GM13976 (cell line): ENCODE measurements around the gene TMEM132D.

Experiments used
- DNase-seq: peaks from one replicate; pipeline ENCODE4 v3.0.0; 2012; ENCODE audit warnings: low spot score
- in situ Hi-C: fragments of 300-500 bp; cut with MboI; formaldehyde crosslinking; loops from one replicate; pipeline ENCODE4 v1.12.0; 2022; ENCODE audit warnings: low sequenced_read_pairs, mixed read lengths, inconsistent platforms; ENCODE audit not compliant: unreplicated experiment
- TF ChIP-seq, protein P1 (sequence below): IDR thresholded peaks from 2 replicates; pipeline ENCODE4 v1.5.1; 2012; ENCODE audit warnings: borderline replicate concordance, mild to moderate bottlenecking; ENCODE audit not compliant: insufficient read depth; ENCODE audit errors: extremely low read depth, missing control alignments, control extremely low read depth

The TMEM132D gene

DNA sequence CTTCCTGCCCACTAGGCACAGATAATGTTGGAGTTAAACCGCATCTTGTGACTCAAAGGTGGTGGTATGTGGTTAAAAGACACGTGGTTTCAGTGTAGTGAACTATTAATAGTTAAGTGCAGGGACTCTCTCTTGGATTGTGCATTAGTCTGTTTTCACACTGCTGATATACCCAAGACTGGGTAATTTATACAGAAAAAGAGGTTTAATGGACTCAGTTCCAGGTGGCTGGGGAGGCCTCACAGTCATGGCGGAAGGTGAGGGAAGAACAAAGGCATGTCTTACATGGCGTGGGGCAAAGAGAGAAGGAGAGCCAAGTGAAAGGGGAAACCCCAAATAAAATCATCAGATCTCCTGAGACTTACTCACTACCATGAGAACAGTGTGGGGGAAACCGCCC, 688.3 kb downstream of the TMEM132D start:
- in situ Hi-C loops, result no loop called here
- TF ChIP-seq, protein P1, sequence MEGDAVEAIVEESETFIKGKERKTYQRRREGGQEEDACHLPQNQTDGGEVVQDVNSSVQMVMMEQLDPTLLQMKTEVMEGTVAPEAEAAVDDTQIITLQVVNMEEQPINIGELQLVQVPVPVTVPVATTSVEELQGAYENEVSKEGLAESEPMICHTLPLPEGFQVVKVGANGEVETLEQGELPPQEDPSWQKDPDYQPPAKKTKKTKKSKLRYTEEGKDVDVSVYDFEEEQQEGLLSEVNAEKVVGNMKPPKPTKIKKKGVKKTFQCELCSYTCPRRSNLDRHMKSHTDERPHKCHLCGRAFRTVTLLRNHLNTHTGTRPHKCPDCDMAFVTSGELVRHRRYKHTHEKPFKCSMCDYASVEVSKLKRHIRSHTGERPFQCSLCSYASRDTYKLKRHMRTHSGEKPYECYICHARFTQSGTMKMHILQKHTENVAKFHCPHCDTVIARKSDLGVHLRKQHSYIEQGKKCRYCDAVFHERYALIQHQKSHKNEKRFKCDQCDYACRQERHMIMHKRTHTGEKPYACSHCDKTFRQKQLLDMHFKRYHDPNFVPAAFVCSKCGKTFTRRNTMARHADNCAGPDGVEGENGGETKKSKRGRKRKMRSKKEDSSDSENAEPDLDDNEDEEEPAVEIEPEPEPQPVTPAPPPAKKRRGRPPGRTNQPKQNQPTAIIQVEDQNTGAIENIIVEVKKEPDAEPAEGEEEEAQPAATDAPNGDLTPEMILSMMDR, result no peak
- DNase-seq, result no peak

DNA sequence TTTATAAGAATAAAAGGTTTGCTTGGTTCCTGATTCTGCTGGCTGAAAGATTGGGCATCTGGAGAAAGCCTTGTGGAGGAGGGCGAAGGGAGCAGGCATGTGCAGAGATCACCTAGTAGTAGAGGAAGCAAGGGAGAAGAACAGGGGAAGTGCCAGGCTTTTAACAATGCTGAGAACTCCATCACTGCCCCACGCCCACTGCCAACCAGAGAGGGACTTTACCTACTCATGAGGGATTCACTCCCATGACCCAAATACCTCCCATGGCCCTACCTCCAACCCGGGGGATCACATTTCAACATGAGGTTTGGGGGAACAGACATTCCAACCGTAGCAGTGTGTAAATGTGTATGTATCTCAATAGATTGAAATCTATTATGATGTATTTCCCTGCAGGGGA, 690.3 kb downstream of the TMEM132D start:
- no peak for DNase-seq
- TF ChIP-seq, protein P1, result no peak
- in situ Hi-C loops, result no loop called here

DNA sequence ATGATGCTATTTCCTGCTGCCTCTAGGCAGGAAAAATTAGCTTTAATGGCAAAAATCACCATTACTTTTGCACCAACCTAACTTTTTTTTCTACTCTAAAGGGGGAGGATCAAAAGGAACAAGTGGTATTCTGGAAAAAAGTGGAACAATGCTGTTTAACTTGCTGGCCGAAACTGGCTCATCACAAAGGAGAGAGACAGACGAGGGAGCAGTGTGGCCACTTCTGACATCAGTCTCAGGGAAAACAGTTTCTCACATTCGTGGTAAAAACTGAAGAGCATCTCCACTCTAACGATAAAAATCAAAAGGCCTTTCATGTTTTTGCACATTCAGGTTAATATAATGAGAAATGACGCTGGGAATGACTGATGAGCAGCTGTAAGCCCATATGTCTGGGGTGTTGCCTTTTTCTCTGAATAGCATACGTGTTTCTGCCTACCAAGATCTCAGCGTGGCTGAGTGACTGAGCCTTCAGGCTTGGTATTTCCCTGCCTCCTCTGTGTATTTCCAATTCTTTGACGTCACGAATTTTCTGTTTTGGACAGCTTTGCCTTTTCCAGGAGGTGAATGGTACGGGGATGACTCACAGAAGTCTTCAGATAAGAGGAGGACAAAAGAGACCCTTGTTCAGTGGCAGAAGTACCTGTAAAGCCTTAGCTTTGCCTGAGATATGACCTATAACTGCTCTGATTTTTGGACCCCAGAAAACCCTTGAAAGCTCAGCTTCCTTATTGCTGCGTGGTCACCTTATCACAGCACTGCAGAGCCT, 691.8 kb downstream of the TMEM132D start:
- DNase-seq, result no peak
- TF ChIP-seq, protein P1, result no peak
- in situ Hi-C loops, result no loop called here

DNA sequence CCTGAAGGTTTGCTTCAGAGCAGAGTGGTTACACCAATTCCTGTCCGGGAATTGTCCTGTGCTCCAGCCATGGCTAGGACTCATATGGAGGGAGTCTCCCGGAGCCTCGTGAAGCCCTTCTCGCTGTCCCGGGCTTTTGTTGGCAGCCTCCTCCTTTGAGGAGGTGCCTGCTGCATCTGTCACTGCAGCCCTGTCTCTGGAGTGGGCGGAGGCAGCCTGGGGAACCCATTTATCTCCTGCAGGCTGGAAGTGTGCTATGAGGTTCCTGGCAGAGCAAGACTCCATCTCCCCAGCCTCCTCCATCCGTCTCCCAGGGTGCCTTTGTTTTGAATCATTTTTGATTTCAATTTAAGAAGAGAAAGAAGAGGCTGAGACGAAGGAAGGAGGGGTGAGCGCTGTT, 695.3 kb downstream of the TMEM132D start:
- in situ Hi-C loops, result no loop called here
- DNase-seq, result no peak
- TF ChIP-seq, protein P1, result no peak

DNA sequence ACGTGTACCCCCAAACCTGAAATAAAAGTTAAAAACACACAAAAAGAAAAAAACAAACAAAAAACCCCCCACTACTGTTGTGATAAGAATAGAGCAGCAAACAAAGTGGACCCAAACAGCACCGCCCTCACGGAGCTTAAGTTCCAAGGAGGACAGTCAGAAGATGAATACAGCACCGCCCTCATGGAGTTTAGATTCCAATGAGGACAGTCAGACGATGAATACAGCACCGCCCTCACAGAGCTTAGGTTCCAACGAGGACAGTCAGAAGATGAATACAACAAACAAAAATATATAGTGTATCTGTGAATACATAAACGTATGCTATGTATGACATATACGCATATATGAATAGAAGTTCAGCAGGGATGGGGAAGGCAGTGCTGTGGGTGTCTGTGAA, 696.7 kb downstream of the TMEM132D start:
- TF ChIP-seq, protein P1, result no peak
- no peak for DNase-seq
- in situ Hi-C loops, result no loop called here

DNA sequence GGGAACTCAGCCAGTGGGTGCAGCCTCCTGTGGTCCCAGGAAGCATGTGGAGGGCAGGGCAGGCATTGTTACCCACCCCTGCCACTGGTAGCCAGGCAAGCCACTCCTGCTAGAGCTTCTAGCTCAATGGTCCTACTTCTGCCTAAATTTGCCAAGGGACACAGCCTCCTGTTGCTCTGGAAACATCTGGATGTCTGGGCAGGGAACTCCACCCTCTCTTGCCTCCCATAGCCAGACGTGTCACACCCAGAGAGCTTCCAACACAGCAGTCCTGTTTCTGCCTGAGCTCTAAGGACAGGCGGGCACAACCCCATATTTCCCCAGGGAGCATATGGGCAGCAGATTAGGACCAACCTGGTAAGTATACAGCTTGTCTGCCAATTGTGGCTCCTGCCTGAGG, 700.4 kb downstream of the TMEM132D start:
- TF ChIP-seq, protein P1, result no peak
- no peak for DNase-seq
- in situ Hi-C loops, result no loop called here
